HG02852 (cell line): Measurements from ENCODE around the gene SLC39A3.

Source experiments
- ATAC-seq: cut with Tn5 transposase; IDR thresholded peaks from one replicate; pipeline ENCODE4 v1.9.1; 2021; ENCODE audit warnings: mild to moderate bottlenecking, moderate library complexity; ENCODE audit not compliant: unreplicated experiment

SLC39A3 gene

GRCh38 chr19:2750808-2751437, 11.1 kb upstream of the SLC39A3 start:
- no peak for ATAC-seq

DNA sequence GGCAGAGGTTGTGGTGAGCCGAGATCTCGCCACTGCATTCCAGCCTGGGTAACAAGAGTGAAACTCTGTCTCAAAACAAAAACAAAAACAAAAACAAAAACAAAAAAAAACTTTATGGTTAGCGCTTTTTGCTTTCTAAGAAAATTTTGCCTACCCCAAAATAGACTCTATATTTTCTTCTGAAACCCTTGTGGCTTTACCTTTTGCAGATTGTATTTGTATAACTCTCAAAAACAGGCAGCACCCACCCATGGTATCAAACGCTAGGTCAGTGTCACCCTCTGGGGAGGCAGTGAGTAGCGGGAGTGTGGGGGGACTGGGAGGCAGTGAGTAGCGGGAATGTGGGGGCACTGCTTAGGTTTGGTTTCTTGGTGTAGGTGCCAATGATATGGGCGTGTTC, 7.5 kb upstream of the SLC39A3 start:
- no peak for ATAC-seq

- no peak for ATAC-seq
Measured at GRCh38 chr19:2744113-2744512, 4.3 kb upstream of the SLC39A3 start.

GRCh38 chr19:2743099-2743498, 3.3 kb upstream of the SLC39A3 start:
- no peak for ATAC-seq

DNA sequence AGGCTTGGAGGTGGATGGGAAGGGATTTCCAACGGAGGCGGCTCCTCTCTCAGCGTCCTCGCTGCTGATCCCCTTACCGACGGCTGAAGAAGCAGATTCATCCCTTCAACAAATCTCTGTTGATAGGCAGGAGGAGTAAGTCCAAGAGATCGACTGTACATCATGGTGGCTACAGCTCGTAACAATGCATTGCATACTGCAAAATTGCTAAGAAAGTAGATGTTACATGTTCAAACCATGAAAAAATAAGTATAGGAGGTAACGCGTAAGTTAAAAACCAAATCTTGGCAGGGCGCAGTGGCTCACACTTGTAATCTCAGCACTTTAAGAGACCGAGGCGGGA, 468 bp upstream of the SLC39A3 start:
- ATAC-seq: no peak

DNA sequence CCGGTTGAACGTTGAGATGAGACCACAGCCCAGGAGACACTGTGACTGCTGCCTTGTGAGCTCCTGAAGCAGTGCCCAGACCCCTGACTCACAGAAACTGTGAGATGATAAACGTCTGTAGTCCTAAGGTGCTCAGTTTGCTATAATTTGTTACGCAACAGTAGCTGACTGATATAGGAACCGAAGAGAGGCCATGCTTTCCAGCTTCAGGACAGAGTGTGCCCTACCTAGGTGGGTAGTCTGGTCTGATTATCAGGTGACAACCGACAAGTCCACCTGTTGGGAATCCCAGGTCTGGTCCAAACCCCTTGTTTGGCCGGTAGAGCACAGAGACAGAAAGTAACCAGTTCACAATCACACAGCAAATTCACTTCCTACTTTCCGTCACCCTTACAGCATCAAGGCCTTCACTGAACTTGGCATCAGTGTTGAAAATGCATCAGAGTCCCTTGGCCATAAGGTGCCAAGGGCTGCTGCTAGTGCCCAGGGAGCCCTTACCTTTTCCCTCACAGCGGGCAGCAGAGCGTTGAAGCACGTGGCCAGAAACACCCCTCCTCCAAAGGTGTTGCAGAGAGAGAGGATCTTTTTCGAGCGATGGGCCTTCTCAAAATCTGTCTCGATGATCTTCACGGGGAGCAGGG, 3.1 kb downstream of the SLC39A3 start:
- no peak for ATAC-seq

- no peak for ATAC-seq
Measured at GRCh38 chr19:2735374-2735773, 4.4 kb downstream of the SLC39A3 start.

DNA sequence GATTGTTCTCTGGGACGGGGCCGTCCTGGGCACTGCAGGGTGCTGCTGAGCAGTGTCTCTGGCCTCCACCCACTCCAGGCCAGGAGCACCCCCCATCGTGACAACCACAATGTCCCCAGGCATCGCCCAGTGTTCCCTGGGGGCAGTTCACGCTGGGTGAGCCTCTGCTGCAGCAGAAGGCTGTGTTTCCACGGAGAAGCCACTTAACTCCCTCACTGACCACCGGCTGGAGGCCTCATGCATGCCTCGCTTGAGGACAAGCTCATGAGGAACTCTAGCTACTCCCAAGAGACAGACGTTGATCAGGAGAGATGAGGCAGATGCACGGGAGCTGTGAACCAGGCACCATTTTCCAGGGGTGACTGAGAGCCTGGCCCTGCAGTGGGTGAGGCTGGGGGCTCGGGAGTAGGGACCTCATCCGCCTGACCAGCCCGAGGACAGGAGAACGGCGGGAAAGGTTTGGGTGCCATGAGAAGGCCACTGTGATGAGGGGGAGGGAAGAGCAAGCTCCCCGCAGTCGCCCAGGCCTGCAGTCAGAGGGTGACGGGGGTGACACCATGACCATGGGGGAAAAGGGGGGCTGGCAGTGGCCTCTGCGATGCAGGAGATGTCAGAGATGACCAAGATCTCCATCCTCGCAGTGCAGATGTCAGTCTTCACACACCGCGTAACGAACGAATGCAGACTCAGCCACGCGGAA, 5.1 kb downstream of the SLC39A3 start:
- no peak for ATAC-seq

GRCh38 chr19:2733930-2734588, 5.8 kb downstream of the SLC39A3 start:
- ATAC-seq: no peak

DNA sequence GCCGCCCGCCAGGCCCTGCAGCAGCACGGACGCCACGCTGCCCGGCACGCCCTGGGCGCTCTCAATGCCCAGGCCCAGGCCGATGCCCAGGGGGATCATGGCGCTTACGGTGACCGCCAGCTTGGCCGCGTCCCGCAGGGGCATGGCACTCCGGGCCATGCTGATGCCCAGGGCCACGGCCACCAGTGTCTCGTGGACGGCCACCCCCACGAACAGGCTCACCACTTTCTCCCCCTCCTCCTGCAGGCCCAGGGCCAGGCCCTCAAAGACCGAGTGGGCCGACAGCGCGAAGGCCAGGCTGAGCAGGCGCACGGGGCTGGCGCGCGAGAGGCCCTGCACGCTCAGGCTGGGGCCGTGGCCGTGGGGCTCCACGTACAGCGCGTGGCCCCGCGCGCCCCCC, 6.9 kb downstream of the SLC39A3 start:
- ATAC-seq: no peak

- ATAC-seq: no peak
Measured at GRCh38 chr19:2732157-2732725, 7.6 kb downstream of the SLC39A3 start.

- no peak for ATAC-seq
Measured at GRCh38 chr19:2731181-2731995, 8.4 kb downstream of the SLC39A3 start.

- no peak for ATAC-seq
Measured at GRCh38 chr19:2729943-2730818, 9.6 kb downstream of the SLC39A3 start.

GRCh38 chr19:2728783-2729387, 10.9 kb downstream of the SLC39A3 start:
- no peak for ATAC-seq

DNA sequence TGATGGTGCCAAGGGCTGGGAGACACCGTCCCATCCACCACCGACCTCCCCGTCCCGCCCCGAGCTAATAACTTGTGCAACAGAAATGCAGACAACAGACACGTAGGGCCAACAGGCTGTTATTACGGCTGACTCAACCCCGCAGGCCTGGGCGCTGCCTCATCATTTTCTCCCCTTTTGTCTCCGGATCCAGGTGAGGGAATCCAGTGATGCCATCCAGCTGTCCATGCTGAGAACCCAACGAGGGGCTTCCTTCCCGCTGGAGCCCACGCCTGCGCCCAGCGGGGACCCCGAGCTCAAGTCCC, 12.2 kb downstream of the SLC39A3 start:
- ATAC-seq: no peak

DNA sequence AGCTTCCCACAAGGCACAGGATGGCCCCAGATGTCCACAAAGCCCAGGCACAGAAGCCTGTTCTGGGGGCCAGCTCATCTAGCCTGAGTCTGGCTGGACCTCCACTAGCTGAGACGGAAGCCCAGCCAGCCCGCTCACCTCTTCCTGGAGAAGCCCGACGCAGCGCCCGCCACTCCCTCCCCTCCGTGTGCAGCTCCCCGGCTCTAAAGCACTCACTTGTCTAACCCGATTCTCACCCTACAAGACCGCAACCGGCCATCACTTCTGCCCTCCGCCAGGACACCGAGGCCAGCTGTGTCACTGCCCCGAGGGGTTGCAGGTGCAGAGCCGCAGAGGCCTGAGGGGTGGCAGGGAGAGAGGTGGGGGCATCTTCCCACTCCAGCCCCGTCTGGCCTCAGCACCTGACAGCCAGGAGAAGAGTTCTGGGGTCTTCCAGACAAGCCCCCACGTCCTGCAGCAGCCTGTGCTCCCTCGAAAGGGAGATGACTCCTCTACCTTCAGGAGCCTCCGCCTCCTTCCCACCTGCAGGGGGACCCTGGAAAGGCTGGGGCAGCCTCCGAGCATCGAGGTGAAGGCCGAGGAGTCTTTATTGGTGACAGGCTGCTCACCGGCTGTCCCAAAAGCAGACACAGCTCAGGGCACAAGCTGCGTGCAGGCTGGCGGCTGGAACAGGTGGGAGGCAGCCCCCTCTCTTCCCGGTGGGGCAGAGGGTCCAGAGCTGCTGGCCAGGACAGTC, 12.7 kb downstream of the SLC39A3 start:
- ATAC-seq: no peak

GRCh38 chr19:2726160-2726855, 13.5 kb downstream of the SLC39A3 start:
- no peak for ATAC-seq

DNA sequence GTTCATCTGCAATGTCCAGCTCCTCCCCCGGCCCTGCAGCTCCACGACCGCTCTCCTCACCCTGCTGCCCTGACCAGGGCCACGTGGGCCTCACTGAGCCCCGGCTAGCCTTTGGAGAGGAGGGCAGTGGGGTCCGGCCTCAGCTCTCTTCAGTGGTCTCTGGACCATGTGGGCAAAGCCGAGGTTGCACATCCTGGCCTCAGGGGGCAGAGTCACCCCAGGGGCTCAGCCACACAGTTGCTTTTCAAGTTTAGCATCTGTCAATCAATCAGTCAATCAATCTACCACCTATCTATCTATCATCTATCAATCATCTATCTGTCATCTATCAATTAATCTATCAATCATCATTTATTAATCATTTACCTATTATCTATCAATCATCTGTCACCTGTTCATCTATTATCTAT, 15.7 kb downstream of the SLC39A3 start:
- ATAC-seq: no peak
